DOHH2 (cell line): ENCODE measurements around the gene ZNF354B.
"Not testable (repeated sequence)": the region's sequence is repeated elsewhere in the genome, so short reads cannot be mapped to it uniquely, and the experiment has no call there.

Source experiments
- H3F3A ChIP-seq: fragments of 200-600 bp; sonication (generic), shearing (Covaris generic); 2 replicates; pipeline ENCODE4 v1.6.0; 2016; ENCODE audit warnings: antibody characterized with exemption, mild to moderate bottlenecking; ENCODE audit not compliant: control insufficient read depth, insufficient read depth
- H3K27ac ChIP-seq: fragments of 200-600 bp; sonication (generic); 2 replicates; pipeline ENCODE4 v1.5.1; 2014; ENCODE audit warnings: low read depth, mild to moderate bottlenecking, low read length, moderate library complexity
- H3K27me3 ChIP-seq: fragments of 200-600 bp; sonication (generic); 2 replicates; pipeline ENCODE4 v1.6.1; 2014; ENCODE audit warnings: mild to moderate bottlenecking, low read length, mixed read lengths; ENCODE audit not compliant: control insufficient read depth
- H3K36me3 ChIP-seq: fragments of 200-600 bp; sonication (generic); 2 replicates; pipeline ENCODE4 v1.6.1; 2014; ENCODE audit warnings: mild to moderate bottlenecking, low read length, moderate library complexity, mixed read lengths; ENCODE audit not compliant: control insufficient read depth
- H3K4me1 ChIP-seq: fragments of 200-600 bp; sonication (generic); 2 replicates; pipeline ENCODE4 v1.6.1; 2014; ENCODE audit warnings: mild to moderate bottlenecking, low read length, mixed read lengths; ENCODE audit not compliant: control insufficient read depth
- H3K4me2 ChIP-seq: fragments of 200-600 bp; sonication (generic); 2 replicates; pipeline ENCODE4 v1.6.0; 2014; ENCODE audit warnings: mild to moderate bottlenecking, low read length, moderate library complexity
- H3K4me3 ChIP-seq: fragments of 200-600 bp; sonication (generic); 2 replicates; pipeline ENCODE4 v1.5.1; 2014; ENCODE audit warnings: mild to moderate bottlenecking, low read length, mixed read lengths
- H3K79me2 ChIP-seq: fragments of 200-600 bp; sonication (generic); 2 replicates; pipeline ENCODE4 v1.6.1; 2014; ENCODE audit warnings: mild to moderate bottlenecking, low read length, mixed read lengths; ENCODE audit not compliant: control insufficient read depth
- H3K9me2 ChIP-seq: fragments of 200-600 bp; sonication (generic); replicated peaks from 2 replicates; pipeline ENCODE4 v1.6.1; 2014; ENCODE audit warnings: mild to moderate bottlenecking, low read length, mixed read lengths; ENCODE audit not compliant: control insufficient read depth
- H3K9me3 ChIP-seq: fragments of 200-600 bp; sonication (generic); 2 replicates; pipeline ENCODE4 v1.6.1; 2014; ENCODE audit warnings: antibody characterized with exemption, low read length, mixed read lengths; ENCODE audit not compliant: control insufficient read depth, insufficient read depth
- H4K20me1 ChIP-seq: fragments of 200-600 bp; sonication (generic); 2 replicates; pipeline ENCODE4 v1.6.0; 2014; ENCODE audit warnings: low read depth, mild to moderate bottlenecking, antibody characterized with exemption, low read length, moderate library complexity; ENCODE audit not compliant: control insufficient read depth, insufficient read depth
- EZH2phosphoT487 ChIP-seq: fragments of 200-600 bp; sonication (generic); IDR thresholded peaks from 2 replicates; pipeline ENCODE4 v1.6.1; 2017; ENCODE audit warnings: borderline replicate concordance, mild to moderate bottlenecking, antibody characterized with exemption, low read length, moderate library complexity, mixed read lengths
- TF ChIP-seq, protein P1 (sequence below): fragments of 200-600 bp; sonication (generic); IDR thresholded peaks from one replicate; pipeline ENCODE4 v1.5.1; 2014; ENCODE audit warnings: antibody characterized with exemption, mild to moderate bottlenecking, low read depth, low read length; ENCODE audit not compliant: poor library complexity, severe bottlenecking

Gene ZNF354B

DNA sequence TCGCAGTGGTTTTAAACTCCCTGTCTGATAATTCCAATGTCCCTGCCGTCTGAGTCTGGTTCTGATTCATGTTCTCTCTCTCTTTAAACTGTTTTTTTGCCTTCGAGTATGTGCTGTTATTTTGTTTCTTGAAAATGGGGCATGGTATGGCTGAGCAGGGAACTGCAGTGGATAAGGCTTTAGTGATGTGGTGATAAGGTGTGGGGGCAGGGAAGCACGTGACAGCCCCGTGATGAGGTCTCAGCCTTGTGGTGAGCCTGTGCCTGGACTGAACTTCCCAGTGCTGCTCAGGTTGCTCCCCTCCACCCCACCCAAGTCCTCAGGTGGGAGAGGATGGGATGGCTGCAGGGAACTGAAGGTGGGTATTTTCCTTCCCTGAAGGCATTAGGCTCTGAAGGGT lies 5.5 kb upstream of the ZNF354B start:
- no peaks in the 10 kb centered on the region for H3K36me3 ChIP-seq
- H3K4me2 ChIP-seq: no peak overlapping the region
- H3K79me2 ChIP-seq: no peaks in the 10 kb centered on the region
- no peaks in the 10 kb centered on the region; the same call in 1 of the 2 replicates for H3K27me3 ChIP-seq
- no peaks in the 10 kb centered on the region; the same call in 1 of the 2 replicates for H3K9me3 ChIP-seq
- H4K20me1 ChIP-seq: no peaks in the 10 kb centered on the region
- no peak overlapping the region for H3K27ac ChIP-seq
- H3F3A ChIP-seq: no peaks in the 10 kb centered on the region
- no peaks in the 10 kb centered on the region for H3K9me2 ChIP-seq
- peaks cover 5% of the 10 kb centered on the region for H3K4me1 ChIP-seq
- TF ChIP-seq, protein P1, sequence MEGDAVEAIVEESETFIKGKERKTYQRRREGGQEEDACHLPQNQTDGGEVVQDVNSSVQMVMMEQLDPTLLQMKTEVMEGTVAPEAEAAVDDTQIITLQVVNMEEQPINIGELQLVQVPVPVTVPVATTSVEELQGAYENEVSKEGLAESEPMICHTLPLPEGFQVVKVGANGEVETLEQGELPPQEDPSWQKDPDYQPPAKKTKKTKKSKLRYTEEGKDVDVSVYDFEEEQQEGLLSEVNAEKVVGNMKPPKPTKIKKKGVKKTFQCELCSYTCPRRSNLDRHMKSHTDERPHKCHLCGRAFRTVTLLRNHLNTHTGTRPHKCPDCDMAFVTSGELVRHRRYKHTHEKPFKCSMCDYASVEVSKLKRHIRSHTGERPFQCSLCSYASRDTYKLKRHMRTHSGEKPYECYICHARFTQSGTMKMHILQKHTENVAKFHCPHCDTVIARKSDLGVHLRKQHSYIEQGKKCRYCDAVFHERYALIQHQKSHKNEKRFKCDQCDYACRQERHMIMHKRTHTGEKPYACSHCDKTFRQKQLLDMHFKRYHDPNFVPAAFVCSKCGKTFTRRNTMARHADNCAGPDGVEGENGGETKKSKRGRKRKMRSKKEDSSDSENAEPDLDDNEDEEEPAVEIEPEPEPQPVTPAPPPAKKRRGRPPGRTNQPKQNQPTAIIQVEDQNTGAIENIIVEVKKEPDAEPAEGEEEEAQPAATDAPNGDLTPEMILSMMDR: no peak
- TF ChIP-seq EZH2phosphoT487: no peak
- no peak overlapping the region for H3K4me3 ChIP-seq

GRCh38 chr5:178860615-178861014 lies 862 bp downstream of the ZNF354B start:
- not testable (repeated sequence) for H4K20me1 ChIP-seq, H3K9me2 ChIP-seq, H3K9me3 ChIP-seq, H3K27me3 ChIP-seq, H3K27ac ChIP-seq, H3F3A ChIP-seq
- Histone ChIP-seq H3K4me1 (peaks cover 11% of the 10 kb centered on the region), H3K36me3 (peaks cover 29% of the 10 kb centered on the region), H3K4me3 (peak overlapping the region; percentile 85), H3K79me2 (peaks cover 28% of the 10 kb centered on the region), H3K4me2 (peak overlapping the region; percentile 56)

DNA sequence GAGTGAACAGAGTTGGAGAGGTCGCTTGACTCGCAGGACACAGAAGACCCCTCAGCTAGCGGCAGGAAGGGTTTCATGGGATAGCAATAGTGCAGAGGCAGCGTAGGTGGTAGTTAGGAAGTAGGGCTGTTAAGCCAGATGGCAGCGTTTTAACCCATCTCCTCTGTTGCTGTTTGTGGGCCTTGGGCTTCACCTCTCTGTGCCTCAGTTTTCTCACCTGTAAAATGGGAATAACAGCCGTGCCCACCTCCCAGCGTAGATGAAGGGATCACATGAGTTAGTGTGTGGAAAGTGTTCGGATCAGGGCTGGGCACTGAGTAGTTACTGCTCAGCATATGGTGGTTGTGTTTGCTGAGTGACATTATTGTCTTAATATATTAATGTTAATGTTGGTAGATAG lies 1.9 kb downstream of the ZNF354B start:
- Histone ChIP-seq H3K27ac (no peak overlapping the region), H3K9me2 (no peaks in the 10 kb centered on the region), H3K36me3 (peaks cover 39% of the 10 kb centered on the region), H3F3A (no peaks in the 10 kb centered on the region), H4K20me1 (no peaks in the 10 kb centered on the region), H3K79me2 (peaks cover 28% of the 10 kb centered on the region), H3K9me3 (no peaks in the 10 kb centered on the region; the same call in 1 of the 2 replicates), H3K4me2 (peak overlapping the region; percentile 20; the same call in 1 of the 2 replicates), H3K4me1 (peaks cover 11% of the 10 kb centered on the region), H3K4me3 (0 out of 2 replicates have a peak overlapping the region, but pooled peaks have one; percentile 9), H3K27me3 (no peaks in the 10 kb centered on the region)
- no peak for TF ChIP-seq EZH2phosphoT487
- TF ChIP-seq, protein P1: no peak

DNA sequence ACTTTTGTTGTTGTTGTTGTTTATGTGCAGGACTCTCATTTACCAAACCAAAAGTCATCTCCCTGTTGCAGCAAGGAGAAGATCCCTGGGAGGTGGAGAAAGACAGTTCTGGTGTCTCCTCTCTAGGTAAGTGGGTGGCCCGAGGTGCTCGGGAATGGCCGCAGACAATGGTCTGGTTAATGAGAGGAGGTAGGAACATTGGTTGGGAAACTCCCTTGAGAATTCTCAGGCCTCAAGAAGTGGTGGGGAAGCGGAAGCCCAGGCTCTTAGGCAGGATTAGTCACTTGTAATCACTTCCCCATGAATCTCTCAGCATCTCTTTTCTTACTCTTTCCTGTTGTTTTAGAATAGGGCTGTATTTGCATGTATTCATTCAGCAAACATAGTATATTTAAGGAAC lies 7.2 kb downstream of the ZNF354B start:
- no peak overlapping the region for H3K4me2 ChIP-seq
- H3K4me1 ChIP-seq: no peaks in the 10 kb centered on the region
- TF ChIP-seq, protein P1: no peak
- TF ChIP-seq EZH2phosphoT487: no peak
- H4K20me1 ChIP-seq: no peaks in the 10 kb centered on the region
- no peaks in the 10 kb centered on the region for H3K9me2 ChIP-seq
- no peaks in the 10 kb centered on the region for H3K9me3 ChIP-seq
- H3K36me3 ChIP-seq: peaks cover 70% of the 10 kb centered on the region
- peaks cover 14% of the 10 kb centered on the region for H3K79me2 ChIP-seq
- H3K27ac ChIP-seq: no peak overlapping the region
- H3F3A ChIP-seq: no peaks in the 10 kb centered on the region
- no peak overlapping the region for H3K4me3 ChIP-seq
- H3K27me3 ChIP-seq: no peaks in the 10 kb centered on the region
